Stimulated activated CD4-positive, alpha-beta T cell treated with anti-CD3 and anti-CD28 coated beads, Interleukin-1b, Interleukin-23, amount 100 ng/mL, for 1 hour (primary cell): ENCODE data around the gene SORCS1.

ENCODE experiments used
- DNase-seq, 2 donors: peaks; one replicate each; pipeline ENCODE4 v3.0.0-alpha.2; 2020; ENCODE audit warnings: low read depth in 2 of 2

The SORCS1 gene

DNA sequence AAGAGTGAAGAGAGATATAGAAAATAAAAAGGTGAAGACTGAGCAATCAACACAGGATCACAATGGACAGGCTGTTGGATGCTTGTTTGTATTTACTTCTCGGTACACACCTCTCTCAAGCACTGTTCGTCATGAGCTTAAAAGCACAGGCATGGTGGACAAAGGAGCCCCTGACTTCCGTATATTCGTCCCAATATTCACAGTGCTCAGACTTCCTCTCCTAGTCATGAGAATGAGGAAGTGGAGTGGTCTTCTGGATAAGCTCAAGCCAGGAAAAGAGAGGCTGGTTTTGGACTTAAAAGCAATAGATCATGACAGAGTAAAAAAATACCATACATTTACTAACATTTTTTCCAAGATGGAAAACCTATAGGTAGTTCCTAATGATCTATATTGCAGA lies 172.5 kb downstream of the SORCS1 start:
- no peak for DNase-seq

DNA sequence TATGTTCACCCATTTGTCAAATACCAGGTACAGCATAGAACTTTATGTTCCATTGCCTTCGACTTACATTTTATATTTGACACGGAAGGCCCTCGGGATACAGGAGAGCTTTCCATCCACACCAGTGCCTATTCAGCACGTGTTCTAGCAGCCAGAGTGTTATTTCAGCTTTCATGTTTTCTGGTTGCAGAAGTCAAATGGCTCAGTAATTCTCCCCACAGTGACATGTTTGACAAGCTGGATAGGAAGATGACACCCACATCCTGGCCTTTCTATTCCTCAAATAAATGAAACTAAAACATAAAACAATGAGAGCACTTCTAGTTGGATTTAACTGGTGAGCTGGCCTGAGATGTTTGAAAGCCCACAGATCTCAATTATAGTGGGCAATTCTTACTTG lies 173.4 kb downstream of the SORCS1 start:
- DNase-seq: no peak

DNA sequence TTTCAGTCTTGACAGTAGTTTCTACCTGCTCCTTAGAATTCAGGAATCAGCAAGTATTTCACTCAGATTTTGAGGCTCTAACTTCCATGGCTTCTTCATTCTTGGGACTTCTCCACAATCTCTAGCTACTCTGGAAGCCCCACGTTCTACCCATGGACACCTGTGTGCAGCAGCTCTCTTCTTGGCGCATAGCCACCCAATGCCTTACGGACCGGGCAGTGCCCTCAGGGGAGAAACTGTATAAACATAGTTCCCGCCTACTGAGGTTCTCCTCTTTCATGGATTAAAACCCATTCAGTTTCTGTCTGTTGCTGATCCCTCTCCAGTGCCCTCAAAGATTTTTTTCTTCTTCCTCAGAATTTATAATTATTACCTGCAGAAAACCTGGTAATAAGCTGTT lies 177.1 kb downstream of the SORCS1 start:
- no peak for DNase-seq

DNA sequence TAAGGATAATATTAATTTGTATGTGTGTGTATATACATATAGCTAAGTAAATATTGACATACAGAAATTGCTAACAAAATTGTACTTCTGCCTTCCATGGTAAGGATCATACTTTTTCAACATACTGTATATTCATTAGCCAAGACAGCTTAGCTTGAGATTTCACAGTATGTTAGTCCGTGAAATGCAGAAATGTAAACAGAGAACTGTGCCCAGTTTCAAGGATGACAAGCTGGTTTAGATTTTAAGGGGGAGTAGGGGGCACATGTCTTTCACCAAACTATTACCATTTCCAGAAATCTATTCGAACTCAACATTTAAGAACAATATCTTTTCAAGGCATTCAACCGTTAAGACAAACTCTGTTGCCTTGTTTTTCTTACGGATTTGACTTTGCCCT lies 182.2 kb downstream of the SORCS1 start:
- no peak for DNase-seq

DNA sequence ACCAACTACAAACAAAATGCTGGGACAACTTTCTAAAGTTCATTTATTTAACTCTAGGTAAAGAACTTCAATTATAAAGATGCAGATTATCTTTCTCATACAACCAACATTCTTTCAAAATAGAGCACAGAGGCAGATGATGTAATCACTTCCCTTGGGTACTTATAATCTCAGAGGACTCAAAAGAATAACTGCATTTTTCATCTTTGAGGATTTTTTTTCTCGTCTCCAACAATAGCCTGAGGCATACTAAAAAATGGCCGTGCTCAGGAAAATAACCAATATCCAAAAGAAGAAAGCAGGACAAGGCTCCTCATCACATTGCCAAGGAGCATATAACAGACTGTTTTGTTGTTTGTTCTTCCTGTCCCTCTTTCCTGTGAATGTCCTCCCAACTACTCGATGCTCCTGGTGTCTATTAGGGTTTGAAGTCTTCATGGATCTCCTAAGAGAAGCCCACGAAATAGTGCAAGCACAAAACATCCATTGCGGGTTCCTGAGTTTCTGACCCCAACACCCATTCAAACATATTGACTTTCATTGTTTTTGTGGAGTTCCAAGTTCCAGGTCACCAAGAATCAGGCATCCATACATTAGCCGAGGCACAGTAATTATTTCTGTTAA lies 182.9 kb downstream of the SORCS1 start:
- no peak for DNase-seq

- DNase-seq: no peak
These were observed 183.7 kb downstream of the SORCS1 start for GRCh38 chr10:106980495-106981451.

DNA sequence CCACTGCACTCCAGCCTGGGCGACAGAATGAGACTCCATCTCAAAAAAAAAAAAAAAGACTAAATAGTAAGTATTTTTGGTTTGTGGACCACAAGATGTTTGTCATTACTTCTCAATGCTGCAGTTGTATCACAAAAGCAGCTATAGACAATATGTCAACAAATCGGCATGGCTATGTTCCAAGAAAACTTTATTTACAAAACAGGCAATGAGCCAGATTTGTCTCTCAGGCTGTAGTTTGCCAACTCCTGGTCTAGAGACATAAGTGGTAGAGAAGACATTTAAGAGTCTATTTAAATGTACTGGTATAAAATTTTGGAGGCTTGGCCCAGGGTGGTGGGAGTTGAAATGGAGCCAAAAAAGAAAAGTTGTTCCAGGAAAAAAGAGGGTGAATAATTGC lies 185.8 kb downstream of the SORCS1 start:
- DNase-seq: no peak

DNA sequence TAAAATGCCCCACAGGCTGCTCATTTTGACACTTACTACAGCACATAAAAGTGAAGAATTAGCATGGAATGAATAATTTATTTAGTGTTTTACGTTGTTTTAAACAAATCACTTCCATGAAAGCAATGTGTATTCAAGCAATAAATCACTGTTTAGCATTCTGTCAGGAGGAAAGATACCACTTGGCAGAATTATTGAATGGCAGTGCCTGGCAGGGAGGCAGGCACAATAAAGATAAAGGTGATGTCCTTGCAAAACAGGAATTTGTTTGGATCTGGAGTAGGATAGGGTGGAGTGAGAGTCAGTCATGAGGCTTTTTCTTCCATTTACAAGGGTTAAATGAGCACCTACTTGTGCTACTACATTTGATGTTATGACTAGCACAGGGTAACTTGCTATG lies 190.8 kb downstream of the SORCS1 start:
- no peak for DNase-seq

DNA sequence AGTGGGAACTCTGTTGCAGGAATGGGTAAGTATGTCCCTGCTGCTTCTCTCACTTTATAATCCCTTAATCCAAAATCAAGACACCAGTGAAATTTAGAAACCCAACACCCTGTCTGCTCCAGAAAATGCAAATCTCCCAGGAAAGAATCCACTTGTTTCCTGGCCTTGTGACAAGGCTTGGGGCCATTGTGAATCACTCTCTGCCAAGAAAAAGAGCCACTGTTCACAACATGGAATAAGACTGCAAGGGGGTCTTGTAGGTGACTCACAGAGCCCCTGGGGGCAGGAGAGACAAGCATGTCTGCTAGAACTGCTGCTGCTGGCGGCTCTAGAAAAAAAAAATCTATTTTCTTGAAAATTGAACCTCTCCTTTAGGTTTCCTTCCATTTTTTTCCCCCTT lies 191.2 kb downstream of the SORCS1 start:
- DNase-seq: no peak

GRCh38 chr10:106972381-106972780 lies 192.1 kb downstream of the SORCS1 start:
- no peak for DNase-seq

DNA sequence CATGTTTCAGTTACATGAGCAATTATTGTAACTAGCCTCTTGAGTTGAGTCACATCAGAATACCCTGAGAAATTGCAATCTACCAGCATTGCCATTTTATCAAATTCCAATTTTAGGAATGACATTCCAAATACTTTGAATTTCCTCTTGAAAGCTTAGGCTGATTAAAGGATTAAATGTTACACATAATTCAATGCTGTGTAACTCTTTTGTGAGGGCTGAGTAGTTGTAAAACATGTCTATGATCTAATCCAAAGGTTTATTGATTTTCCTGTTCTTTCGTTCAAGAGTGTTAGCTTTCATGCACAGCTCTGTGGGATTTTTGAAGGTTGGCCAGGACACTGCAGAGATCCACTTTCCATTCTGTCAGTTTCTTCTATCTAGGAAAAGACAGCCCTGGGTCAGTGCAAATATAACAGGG lies 193.1 kb downstream of the SORCS1 start:
- no peak for DNase-seq

DNA sequence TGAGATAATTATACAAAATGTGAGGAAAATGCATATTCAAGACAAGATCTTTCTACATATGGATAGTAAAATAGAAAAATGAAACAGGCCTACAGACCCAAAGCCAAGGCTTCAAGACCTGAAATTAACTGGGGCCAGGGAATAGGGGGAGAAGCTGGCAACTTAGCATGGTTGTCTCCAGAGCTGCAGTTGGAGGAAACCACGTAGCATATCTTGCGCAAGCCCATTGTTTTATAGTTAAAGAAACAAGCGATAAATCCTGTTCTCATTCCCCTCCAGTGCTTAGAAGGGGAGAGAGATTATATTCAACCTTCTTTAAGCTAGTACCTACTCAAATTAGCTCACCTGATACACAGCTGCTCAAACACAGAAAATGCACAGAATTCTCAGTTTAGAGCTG lies 197.1 kb downstream of the SORCS1 start:
- DNase-seq: no peak

- DNase-seq: no peak
These were observed 203.7 kb downstream of the SORCS1 start for GRCh38 chr10:106960812-106961211.

DNA sequence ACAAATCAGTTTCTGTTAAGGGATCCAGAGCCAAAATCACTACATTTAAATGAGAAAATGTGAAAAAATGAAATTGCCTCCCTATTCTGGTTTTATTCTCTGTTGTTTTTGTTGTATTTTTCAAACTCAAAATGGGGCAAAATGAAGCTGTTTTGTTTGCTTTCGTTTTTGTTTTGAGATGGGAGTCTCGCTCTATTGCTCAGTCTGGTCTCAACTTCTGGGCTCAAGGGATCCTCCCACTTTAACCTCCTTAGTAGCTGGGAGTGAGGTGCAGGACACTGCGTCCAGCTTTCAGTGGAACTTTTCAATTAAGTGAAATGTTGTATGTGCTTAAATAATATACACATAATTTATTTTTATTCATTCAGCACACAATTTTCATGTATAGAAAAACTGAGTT lies 205.0 kb downstream of the SORCS1 start:
- no peak for DNase-seq

DNA sequence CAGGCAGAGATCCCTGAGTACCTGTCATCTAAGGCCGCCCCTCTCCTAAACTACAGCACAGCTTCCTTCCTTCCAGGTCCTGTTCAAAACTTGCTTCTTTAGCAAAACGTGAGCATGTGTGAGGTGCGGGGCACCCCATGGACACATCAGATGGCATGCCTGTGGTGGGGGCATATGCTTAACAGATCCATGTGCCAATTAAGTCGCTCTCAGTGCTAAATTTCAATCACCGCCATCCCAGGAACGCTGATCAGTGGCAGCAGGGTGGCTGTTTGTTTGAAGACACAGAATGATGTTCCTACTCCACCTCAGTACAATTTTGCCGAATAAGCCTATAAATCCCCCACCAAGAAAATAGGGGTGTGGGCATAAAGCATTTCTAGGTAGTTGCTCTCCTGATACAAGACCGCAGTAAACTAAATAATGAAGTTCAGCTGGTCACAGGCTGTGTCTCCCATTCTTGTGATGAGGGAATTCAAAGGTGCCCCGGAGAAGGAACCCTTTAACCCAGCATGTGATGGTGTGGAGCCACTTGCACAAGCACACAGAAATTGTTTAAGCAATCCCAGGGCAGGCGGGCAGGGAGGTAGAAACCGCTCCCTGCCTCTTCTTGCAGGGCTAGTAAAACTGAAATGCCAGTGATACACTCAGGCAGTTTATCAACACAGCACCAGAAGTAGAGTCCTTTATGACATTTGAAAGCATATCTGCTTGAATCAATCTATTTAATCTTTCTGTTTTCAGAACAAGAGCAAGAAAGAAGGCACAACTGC lies 205.7 kb downstream of the SORCS1 start:
- no peak for DNase-seq

- no peak for DNase-seq
These were observed 206.5 kb downstream of the SORCS1 start for GRCh38 chr10:106957823-106958588.

DNA sequence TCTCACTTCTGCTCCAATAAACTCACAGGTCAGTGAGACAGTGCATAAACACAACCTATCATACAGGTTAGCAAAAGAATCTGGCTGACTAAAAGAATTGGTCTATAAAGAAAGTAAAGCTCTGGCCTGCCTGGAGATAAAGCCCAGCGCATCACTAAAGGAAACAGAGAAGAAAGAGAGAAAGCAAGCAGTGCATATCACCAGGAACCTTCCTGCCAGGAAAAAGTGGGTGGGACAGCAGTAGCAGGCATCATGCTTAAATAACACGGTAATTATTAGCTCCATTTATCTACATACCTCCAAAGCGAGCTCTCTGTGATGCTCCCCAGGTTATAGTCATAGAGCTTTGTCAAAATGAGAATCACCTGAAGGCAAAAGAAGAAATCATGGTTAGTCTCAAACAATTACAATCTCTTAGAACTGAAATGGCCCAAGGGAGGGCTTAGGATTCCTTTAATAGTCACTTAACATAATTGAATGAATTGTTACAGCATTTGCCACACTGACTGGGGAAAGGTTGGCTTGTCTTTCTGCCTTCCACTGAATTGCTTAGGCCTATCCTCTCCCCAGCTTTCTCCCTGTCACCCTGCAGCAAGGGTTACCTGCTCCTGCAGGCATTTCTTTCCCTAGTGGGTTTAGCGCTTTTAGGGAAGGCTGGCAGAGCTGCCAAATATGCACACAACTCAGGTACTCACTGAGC lies 208.1 kb downstream of the SORCS1 start:
- no peak for DNase-seq

GRCh38 chr10:106955133-106955532 lies 209.4 kb downstream of the SORCS1 start:
- no peak for DNase-seq

DNA sequence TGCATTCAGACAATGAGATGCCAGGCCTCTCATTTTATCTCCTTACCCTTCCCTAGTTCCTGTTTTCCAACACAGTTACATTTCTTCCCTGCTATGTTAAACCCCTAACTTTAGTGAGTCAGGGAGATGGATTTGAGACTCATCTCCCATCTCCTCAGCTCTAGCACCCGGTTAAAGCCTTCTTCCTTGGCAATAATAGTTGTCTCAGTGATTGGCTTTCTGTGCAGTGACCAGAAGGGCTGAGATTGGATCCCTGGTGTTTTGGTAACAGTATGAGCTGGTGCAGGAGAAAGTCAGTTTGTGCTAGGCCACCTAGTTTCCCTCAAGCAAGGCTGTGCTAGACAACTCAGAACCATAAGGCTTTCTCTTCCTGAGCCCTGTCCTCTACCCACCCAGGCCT lies 212.5 kb downstream of the SORCS1 start:
- DNase-seq: no peak

GRCh38 chr10:106949680-106950478 lies 214.6 kb downstream of the SORCS1 start:
- DNase-seq: no peak
